GM18861 (cell line): ENCODE results near the gene SNAPC5.
"Not testable (repeated sequence)": the region's sequence is repeated elsewhere in the genome, so short reads cannot be mapped to it uniquely, and the experiment has no call there.

Experiments
- ATAC-seq: cut with Tn5 transposase; IDR thresholded peaks from one replicate; pipeline ENCODE4 v1.9.1; 2021; ENCODE audit not compliant: unreplicated experiment

Gene SNAPC5

DNA sequence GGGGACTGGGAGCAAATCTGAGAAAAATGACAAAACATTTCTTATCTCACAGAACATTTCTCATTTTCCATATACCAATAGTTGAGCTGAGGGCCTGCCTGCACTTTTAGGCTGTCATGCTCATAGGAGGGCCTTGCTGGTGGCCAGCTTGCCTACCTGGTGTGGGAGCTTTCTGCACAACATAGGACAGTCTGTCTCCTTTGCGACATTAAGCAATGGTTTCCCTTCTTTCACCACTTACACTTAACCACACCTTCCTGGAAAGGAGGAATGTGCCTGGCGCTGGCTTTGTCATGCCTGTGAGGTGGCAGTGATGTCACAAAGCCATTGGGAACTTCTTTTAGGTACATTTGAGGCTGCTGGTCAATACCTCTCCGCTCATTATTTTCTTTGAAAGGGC lies 5.7 kb downstream of the SNAPC5 start:
- no peak for ATAC-seq

GRCh38 chr15:66489179-66489791 lies 8.3 kb downstream of the SNAPC5 start:
- no peak for ATAC-seq

DNA sequence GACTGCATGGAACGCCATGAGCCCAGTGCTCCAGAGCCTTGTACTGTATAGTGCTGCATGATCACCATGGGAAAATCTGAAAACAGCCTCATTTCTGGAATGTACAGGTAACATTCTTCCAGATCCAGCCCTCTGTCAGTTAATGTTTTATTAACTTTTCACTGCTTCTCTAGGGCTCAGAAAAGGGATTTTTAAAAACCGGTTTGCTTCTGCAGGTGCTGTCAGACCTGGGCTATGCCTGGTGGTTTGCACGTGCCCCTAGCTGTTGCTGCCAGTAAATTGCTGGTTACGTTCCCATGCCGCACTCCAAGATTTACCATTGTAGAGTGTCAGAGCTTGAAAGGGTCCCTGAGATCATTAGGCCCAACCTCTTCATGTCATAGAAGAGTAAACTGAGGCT lies 9.0 kb downstream of the SNAPC5 start:
- no peak for ATAC-seq

DNA sequence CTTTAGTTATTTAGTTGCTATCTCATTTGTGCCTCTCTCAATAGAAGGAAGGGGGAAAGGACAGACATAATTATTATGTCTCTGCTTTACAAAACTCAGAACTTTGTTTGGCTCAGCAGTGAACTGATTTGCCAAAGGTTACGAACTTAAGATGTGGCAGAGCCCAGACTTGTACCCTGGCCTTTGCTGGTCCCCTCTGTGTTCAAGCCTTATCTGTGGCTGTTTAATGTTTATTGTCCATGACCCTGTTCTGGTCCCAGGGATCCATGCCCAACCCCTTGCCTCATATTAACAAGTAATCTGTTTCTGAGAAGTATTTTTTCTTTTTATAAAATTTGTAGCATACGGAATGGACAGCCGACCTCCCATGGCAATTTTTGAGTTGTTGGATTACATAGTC lies 10.7 kb downstream of the SNAPC5 start:
- no peak for ATAC-seq

DNA sequence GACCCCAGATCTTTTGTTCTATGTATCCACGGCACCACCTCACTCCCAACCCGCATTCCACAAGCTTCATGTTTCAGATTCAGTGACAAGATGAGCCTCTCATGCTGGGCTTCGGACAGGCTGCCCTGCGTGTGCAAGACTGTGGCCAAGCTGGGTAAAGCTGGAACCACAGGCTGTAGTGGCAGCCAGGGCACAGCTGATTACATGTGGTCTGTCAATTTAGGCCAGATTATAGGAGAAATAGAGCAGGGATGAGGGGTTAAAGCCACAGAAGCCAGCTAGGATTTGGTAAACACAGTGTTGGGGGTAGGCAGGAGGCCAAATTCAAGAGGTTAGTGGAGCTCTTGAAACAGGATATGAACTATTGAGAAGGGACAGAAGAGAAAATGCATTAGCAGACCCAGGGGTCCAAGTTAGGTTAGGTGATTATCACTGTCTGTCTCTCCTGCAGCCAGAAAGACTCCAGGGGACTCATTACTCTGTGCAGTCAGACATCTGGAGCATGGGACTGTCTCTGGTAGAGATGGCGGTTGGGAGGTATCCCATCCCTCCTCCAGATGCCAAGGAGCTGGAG lies 12.9 kb downstream of the SNAPC5 start:
- ATAC-seq = no peak

- no peak for ATAC-seq
Observed at GRCh38 chr15:66483131-66483566, 14.4 kb downstream of the SNAPC5 start.

DNA sequence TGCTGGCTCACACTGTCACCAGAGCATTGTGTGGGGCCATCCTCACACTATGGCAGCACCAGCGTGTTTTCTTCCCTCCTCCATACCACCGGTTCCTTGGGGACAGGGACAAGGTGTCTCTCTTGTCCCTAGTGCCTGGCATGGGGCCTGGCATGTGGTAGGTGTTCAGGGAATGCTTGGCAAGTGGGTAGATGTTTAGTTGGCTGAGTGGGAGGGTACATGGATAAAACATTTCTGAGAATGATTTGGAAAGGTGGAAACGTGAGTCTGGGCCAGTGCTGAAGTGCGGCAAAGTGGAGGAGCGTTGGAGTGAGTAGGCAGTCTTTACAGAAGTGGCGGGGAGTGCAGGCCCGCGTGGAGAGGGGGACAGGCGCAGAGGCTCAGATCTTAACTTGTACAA lies 15.0 kb downstream of the SNAPC5 start:
- no peak for ATAC-seq

GRCh38 chr15:66481107-66481856 lies 16.3 kb downstream of the SNAPC5 start:
- ATAC-seq = no peak

DNA sequence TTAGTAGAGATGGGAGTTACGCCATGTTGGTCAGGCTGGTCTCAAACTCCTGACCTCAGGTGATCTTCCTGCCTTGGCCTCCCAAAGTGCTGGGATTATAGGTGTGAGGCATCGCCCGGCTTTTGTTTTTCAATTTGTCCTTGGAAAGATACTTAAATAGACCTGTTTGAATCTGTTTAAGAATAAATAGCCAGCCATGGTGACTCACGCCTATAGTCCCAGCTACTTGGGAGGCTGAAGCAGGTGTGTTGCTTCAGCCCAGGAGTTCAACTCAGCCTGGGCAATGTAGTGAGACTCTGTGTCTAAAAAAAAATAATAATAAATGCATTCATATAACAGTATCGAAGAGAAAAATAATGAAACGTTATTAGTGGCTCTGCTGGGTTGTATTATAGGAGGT lies 17.3 kb downstream of the SNAPC5 start:
- ATAC-seq = no peak

DNA sequence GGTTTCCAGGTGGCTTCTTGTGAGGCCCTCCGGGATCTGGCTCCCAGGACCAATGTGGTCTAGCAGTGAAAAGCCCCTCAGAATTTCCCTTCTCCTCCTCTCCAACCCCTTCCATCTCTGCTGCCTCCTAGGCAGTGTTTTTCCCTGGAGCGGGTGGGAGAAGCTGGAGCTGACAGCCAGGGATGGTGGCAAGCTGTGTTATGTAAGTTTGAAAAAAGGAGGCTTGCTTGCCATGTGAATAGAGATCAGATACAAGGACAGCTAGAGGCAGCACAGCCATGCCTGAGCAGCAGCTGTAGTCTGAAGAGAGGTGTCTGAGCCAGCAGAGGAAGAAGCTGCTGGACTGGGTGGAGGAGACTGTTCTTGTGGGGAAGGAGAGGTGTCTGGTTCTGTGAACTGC lies 20.6 kb downstream of the SNAPC5 start:
- ATAC-seq = no peak

GRCh38 chr15:66476535-66476934 lies 21.0 kb downstream of the SNAPC5 start:
- ATAC-seq = no peak

DNA sequence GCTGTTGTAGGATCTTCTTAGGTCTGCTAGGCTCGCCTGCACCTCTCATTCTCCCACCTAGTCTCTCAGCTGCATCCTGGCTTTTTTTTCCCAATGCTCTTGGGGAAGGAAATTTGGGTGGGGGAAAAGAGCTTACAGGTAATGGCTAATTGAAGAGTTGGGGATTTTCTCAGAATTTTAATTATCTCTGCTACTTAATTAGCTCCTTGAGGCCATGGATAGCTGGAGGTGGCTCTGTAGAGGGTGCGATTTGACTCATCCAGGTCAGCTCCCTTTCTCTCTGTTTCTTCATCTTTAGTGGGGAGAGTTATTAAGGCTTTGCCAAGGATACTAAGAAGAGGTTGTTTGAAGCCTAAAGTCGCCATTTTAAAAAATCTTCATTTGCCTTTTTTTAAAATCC lies 22.6 kb downstream of the SNAPC5 start:
- ATAC-seq = no peak

- ATAC-seq = no peak
Observed at GRCh38 chr15:66474135-66474534, 23.4 kb downstream of the SNAPC5 start.

DNA sequence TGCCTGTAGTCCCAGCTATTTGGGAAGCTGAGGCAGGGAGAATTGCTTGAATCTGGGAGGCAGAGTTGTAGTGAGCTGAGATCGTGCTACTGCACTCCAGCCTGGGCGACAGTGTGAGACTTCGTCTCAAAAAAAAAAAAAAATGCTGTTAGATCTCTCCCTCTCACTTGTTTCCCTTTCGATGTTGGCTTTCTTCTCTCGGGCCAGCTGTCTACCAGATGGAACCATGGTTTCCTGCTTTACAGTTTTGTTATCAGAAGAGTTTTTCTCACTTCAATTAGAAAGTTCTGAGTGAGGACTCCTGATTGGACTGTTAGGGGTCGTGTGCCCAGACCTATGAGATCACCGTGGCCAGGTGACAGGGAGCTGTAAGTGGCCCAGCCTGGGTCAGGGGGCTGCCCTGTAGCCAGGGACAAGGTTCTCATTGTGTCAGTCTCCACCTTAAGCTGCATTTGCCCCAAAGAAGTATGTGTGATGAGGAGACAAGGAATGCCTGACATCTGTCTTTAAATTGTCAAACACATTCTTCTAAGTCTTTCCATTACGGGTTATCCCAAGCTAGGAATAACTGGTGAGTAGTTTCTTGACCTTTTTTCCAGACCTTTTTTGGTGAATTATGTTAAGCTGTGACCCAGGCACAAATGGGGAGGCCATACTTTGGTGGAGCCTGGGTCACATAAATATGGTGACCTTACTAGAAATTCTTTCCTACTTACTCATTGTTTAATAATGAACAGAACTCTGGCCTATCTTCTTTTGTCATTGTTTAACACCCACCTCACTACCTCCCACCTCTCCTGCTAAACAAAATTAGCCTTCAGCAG lies 25.2 kb downstream of the SNAPC5 start:
- ATAC-seq = peak; percentile 80

DNA sequence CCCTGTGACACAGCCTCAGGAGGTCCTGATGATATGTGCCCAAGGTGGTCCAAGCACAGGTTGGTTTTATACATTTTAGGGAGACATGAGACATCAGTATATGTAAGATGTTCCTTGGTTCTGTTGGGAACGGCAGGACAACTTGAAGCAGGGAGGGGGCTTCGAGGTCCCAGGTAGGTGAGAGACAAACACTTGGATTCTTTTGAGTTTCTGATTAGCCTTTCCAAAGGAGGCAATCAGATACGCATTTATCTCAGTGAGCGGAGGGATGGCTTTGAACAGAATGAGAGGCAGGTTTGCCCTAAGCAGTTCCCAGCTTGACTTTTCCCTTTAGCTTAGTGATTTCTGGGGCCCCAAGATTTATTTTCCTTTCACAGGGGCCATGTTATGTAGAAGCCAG lies 26.7 kb downstream of the SNAPC5 start:
- ATAC-seq = not testable (repeated sequence)

GRCh38 chr15:66467162-66468040 lies 30.2 kb downstream of the SNAPC5 start:
- ATAC-seq = not testable (repeated sequence)

DNA sequence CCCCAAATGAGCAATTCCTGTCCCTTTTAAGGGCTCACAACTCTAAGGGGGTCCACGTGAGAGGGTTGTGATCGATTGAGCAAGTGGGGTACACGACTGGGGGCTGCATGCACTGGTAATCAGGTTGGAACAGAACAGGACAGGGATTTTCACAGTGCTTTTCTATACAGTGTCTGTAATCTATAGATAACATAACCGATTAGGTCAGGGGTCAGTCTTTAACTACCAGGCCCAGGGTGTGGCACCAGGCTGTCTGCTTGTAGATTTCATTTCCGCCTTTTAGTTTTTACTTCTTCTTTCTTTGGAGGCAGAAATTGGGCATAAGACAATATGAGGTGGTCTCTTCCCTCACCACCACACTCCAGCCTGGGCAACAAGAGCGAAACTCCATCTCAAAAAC lies 32.3 kb downstream of the SNAPC5 start:
- not testable (repeated sequence) for ATAC-seq

DNA sequence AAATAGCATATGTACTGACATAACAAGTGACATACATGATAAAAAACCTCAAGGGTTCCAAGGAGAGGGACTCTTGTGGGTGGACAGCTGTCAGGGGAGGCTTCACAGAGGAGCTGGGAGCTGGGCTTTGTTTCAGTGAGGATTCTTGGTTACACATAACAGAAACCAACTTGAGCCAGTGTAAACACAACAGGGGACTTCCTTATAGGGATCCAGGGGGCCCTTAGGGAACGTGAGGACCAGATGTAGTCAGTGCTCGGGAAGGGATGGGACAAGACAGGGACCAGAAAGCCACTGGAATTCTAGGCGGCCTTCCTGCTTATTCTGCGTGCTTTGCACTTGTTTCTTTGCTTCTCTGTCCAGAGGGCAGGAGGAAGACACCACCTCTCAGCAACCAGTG lies 34.9 kb downstream of the SNAPC5 start:
- ATAC-seq = no peak

- ATAC-seq = no peak
Observed at GRCh38 chr15:66461917-66462316, 35.6 kb downstream of the SNAPC5 start.

DNA sequence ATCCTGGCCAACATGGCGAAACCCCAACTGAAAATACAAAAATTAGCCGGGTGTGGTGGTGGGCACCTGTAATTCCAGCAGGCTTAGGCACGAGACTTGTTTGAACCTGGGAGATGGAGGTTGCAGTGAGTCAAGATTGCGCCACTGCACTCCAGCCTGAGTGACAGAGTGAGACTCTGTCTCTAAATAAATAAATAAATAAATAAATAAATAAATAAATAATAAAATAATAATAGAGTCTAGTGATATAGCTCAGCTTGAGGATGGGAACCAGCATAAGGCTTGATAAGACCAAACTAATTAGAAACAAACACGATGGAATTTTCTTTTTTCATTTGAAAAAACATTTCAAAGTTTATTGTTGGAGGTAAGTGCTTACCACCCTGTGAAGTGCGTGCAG lies 36.3 kb downstream of the SNAPC5 start:
- ATAC-seq = not testable (repeated sequence)
